Stimulated activated CD4-positive, alpha-beta T cell treated with anti-CD3 and anti-CD28 coated beads, Interleukin-1b, Interleukin-23, amount 100 ng/mL, for 48 hours (primary cell): ENCODE results near the gene MYL6B.
"Not testable (repeated sequence)": the region's sequence is repeated elsewhere in the genome, so short reads cannot be mapped to it uniquely, and the experiment has no call there.

Experiments used
- DNase-seq: peaks from one replicate; pipeline ENCODE4 v3.0.0-alpha.2; 2020

MYL6B gene

GRCh38 chr12:56178347-56178746 is 26.0 kb downstream of the MYL6B start:
- DNase-seq: no peak

- DNase-seq: no peak
These were observed 34.6 kb downstream of the MYL6B start for GRCh38 chr12:56186957-56187356.

- no peak for DNase-seq
These were observed 35.9 kb downstream of the MYL6B start for GRCh38 chr12:56188131-56188777.

- no peak for DNase-seq
These were observed 36.4 kb downstream of the MYL6B start for GRCh38 chr12:56188778-56189098.

GRCh38 chr12:56189099-56189917 is 36.9 kb downstream of the MYL6B start, which contains the start of gene SMARCC2:
Gene SMARCC2 (minus strand): TSS chr12:56189483. CDS start chr12:56189461, 22 bp downstream.
- DNase-seq: peak; percentile 84

GRCh38 chr12:56189918-56190694 is 37.7 kb downstream of the MYL6B start:
- peak; percentile 90 for DNase-seq

- DNase-seq: no peak
These were observed 38.3 kb downstream of the MYL6B start for GRCh38 chr12:56190695-56191155.

- no peak for DNase-seq
These were observed 40.2 kb downstream of the MYL6B start for GRCh38 chr12:56192582-56192981.

GRCh38 chr12:56193025-56193578 is 40.7 kb downstream of the MYL6B start:
- peak; percentile 70 for DNase-seq

GRCh38 chr12:56196818-56197550 is 44.6 kb downstream of the MYL6B start:
- not testable (repeated sequence) for DNase-seq

- DNase-seq: no peak
These were observed 45.7 kb downstream of the MYL6B start for GRCh38 chr12:56197921-56198635.

- no peak for DNase-seq
These were observed 46.4 kb downstream of the MYL6B start for GRCh38 chr12:56198836-56199235.

- DNase-seq: no peak
These were observed 50.0 kb downstream of the MYL6B start for GRCh38 chr12:56202366-56202765.

GRCh38 chr12:56202838-56203237 is 50.5 kb downstream of the MYL6B start:
- DNase-seq: no peak

GRCh38 chr12:56204275-56204674 is 51.9 kb downstream of the MYL6B start:
- DNase-seq: no peak

GRCh38 chr12:56205445-56205844 is 53.1 kb downstream of the MYL6B start:
- DNase-seq: no peak

GRCh38 chr12:56206452-56207166 is 54.2 kb downstream of the MYL6B start:
- DNase-seq: peak; percentile 40
